T-helper 2 cell (primary cell): ENCODE results near the gene SMIM38.

Source experiments
- DNase-seq, 5 experiments: peaks; one replicate each; pipeline versions ENCODE4 v3.0.0 to v3.0.0-alpha.2; 2012 to 2022
- total RNA-seq, 2 donors: gene quantifications; one replicate each; lab custom pipeline; 2026; lab: John Stamatoyannopoulos, UW

SMIM38 gene
- total RNA-seq = 0 to 1.2 reads per million in 2 donors

DNA sequence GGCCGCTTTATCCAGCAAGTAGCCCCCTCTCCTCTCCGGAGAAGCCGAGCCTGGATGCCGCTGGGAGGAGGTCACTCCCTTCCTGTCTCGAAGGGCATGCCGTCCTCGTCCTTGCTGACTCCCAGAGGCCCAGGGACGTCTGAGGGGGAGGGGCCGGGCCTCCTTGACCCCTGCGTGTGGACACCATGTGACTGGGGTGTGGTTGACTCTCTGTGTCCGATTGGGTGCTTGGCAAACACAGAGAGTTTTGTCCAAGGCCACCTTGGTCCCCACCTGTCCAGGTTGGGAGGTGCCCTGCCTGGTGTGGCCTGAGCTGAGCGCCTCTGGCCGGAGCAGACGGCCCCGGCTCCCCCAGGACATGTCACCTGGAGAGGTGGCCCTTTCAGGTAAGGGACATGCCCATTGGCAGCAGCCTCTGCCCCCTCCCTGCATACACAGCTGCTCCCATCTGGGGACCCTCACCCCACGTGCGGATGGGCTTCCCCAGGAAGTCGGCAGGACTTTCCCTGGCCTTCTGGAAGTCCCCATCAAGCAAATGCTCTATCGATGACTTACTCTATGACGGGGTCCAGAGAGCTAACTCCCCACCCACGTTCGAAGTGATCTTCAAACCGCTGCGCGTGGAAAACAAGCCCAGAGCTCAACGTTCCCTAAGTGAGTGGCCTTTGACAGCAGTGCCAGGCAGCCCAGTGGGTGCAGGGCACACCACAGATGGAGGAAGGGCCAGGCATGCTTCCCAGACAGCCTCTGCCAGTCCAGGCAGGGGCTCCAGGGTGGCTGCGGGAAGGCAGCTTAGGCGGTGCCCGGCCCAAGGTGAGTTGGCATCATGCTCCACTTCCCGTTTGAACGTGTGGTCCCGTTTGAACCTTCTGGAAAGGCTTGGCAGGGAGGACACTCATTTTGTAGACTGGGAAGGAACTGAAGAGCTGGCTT is at the start of gene SMIM38:
Gene SMIM38 (plus strand): TSS at position 634 of the 933 bp plus-strand sequence. CDS start 1,912 bp downstream, outside the sequence.
- no peak for DNase-seq

DNA sequence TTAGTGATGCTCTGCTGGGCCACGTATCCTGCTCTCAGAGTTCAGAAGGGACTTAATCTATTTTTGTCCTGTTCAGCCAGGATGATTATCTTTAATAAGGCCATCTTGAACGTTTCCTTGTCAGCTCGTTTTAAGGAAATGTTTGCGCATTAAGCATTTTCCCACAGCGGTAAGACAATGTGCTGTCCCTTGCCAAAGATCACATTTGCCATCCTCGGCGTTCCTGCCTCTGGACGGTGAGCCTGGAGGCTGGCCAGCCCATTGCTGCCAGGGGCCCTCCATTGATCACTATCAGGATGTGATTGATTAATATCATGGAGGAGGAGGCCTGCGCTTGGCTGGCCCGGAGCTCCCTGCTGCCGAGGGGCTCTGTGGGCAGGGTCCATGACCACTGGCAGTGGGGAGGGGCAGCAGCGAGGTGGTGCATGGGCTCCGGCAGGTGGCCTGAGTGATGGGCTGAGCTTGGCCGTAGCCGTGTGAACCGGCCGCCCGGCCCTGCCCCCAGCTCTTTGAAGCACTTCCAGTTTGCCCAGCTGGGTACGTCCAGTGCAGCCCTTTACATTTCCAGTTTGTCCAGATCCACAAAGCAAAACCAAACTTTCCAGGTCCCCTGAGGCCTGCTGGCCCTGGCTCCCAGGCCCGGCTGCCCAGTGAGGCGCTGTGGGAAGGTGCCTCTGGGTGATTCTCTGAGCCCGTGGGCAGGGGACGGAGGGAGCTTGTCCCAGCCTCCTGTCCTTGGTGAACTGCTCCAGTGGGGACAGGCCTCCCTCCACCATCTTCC is 49.5 kb upstream of the SMIM38 start:
- no peak for DNase-seq

DNA sequence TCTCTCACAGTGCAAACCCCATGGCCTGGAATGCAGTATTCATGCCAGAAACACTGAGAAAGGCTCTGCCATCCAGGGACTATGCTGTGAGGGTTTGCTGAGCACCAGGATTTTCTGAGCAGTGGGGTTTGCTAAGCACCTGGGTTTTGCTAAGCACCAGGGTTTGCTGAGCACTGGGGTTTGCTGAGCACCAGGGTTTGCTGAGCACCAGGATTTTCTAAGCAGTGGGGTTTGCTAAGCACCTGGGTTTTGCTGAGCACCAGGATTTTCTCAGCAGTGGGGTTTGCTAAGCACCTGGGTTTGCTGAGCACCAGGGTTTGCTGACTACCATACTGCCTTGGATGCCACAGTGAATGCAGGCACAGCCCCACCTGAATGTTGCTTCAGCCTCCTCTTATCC is 48.3 kb upstream of the SMIM38 start:
- DNase-seq = no peak

DNA sequence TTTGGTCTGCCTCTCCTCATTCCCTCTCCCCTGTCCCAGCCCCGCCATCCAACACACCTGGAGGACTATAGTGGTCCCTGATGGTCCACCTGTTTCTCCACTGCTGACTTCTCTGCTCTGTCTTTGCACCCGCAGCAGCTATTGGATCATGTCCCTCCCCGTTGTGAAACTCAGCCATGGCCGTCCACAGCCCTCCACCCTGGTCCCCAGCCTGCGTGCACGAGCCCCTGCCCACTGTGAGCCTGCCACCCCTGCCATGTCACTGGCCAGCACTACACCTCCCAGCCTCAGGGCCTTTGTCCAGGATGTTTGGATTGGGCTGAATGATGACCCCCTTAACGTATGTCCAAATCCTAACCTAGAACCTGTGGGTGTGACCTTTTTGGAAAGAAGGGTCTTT is 47.7 kb upstream of the SMIM38 start:
- DNase-seq = no peak

DNA sequence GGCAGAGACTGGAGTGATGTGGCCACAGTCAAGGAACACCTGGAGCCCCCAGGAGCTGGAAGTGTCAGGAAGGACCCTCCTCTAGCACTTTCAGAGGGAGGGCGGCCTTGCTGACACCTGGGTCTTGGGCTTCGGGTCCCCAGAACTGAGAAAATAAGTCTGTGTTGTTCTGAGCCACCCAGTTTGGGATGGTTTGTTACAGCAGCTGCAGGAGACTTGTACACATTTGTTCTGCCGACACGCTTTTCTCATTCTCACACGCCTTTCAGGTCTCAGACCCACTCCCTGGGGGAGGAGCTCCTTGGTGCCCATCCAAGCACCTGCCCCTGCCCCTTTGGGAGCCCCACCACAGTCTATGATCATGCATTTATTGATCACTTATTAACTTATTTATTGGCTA is 47.2 kb upstream of the SMIM38 start:
- no peak for DNase-seq

DNA sequence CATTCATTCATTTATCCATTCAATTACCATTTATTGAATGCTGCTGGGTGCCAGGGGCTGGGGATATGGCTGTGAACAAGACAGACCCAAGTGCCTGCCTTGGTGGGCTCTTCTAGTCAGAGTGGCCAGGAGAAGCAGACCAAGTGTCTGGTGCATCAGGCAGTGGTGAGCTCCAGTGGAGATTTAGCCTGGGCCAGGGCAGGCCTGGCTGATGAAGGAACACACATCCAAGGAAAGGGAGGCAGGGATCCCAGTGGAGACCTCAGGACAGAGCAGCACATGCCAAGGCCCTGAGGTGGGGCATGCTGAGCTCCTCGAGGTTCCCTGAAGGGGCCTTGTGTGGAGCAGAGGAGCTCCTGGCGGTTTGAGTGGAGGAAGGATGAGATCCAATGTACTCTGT is 46.6 kb upstream of the SMIM38 start:
- DNase-seq = no peak

DNA sequence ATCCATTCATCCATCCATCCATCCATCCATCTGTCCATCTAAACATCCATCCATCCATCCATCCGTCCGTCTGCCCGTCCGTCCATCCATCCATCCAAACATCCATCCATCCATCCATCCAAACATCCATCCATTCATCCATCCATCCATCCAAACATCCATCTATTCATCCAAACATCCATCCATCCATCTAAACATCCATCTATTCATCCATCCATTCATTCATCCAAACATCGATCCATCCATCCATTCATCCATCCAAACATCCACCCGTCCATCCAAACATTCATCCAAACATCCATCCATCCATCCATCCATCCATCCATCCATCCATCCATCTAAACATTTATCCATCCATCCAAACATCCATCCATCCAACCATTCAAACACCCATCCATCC is 45.3 kb upstream of the SMIM38 start:
- no peak for DNase-seq

DNA sequence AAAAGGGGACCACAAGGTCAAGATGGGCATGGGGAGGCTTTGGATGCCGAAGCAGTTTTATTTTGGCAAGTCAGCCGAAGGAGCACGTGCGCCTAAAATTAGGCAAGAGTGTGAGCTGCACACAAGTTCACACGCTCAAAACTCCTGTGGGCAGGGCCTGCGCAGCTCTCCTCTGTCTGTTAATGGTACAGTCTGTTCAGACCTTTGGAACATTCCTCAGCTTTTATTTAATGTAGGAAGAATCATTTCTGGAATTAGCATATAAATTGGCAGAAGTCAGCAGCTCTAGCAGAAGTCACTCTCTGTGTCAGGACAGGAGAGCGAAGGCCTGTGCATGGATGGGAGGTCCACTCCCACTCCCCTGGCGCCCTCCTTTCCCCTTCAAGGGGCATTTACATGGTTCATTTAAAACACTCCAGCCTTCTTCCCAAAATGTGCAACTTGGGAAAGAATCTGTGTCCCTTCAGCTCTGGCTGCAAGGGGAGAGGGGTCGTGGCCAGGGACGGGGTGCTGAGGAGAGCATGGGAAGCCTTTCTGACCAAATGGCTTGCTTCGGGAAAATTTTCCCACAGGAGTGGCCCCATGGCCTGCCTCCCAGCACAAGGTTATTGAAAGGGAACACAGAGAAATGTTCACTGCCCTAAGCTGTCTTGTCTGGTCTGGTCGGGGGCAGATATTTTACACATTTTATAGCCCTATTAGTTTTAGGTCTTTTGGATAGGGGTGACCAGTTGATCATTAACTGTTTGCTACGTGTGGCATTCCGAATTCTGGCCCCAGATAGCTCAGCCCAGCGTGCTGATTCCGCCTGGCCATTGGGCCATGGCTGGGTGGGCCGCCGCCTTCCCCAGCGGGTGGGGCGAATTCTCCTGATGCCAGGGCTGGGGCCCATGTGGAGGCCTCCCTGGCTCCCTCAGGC is 43.9 kb upstream of the SMIM38 start:
- no peak for DNase-seq

DNA sequence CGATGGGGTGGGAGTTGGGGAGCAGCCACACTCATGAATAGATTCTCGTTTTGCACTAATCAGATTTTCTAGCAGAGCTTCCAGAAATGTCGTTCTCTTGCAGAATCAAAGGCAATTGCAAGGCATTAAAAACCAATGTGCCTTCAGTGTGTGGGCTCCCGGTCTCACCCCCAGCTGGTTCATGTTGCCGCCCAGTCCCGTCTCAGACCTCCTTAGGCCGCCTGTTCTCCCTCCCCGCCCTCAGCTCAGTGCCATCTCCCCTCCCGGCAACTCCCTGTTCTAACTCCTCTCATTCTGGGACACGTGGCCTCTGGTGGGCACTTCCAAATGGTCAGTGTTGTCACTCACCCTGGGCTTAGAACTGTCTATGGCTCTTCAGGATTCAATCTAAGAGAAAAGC is 42.5 kb upstream of the SMIM38 start:
- DNase-seq = no peak

DNA sequence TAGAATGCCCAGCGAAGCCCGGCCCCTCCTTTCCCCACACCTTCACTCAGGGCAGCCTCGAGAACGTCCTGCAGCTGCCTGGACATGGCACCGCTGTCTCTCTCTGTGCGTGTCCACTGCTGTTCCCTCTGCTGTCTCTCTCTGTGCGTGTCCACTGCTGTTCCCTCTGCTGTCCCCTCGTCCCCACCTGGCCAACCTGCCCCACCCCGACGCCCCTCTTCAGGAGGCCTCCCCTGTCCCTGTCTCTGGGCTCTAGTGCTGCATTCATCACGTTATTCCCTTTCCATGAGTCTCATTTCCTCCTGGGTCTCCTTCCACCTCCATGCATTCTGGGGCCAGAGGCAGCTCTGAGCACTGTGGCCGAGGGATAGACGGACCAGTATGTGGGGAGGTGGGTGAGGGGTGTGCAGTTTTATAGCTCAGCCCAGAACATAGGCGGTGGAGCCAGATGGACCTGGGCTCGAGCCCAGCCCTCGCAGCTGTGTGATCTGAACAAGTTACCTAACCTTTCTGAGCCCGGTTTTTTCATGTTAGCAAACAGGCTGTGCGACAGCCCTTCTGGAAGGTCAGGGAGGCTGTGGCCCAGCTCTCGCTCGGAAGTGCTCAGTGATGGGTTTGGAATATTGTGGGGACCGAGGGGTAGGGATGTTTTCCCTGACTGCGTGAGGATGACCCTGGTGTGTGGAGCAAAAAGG is 41.9 kb upstream of the SMIM38 start:
- DNase-seq = no peak

DNA sequence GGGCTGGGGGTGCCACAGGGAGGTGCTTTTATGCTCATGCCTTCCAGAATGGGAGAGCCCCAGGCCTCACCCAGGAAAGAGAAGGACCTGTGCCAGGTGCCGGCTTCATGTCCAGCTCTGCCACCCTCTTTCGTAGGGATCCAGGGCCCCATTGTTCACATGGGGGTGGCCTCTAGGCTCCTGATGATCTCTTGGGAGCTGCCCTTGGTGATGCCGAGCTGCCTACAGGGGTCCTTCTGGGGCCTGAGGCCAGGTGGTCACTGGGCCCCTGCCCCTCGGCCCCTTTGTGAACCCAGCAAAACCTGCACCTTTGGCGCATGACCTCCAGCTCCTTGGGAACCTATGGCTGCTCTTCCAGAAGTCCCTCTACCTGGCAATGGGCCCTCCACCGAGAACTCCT is 41.4 kb upstream of the SMIM38 start:
- no peak for DNase-seq

DNA sequence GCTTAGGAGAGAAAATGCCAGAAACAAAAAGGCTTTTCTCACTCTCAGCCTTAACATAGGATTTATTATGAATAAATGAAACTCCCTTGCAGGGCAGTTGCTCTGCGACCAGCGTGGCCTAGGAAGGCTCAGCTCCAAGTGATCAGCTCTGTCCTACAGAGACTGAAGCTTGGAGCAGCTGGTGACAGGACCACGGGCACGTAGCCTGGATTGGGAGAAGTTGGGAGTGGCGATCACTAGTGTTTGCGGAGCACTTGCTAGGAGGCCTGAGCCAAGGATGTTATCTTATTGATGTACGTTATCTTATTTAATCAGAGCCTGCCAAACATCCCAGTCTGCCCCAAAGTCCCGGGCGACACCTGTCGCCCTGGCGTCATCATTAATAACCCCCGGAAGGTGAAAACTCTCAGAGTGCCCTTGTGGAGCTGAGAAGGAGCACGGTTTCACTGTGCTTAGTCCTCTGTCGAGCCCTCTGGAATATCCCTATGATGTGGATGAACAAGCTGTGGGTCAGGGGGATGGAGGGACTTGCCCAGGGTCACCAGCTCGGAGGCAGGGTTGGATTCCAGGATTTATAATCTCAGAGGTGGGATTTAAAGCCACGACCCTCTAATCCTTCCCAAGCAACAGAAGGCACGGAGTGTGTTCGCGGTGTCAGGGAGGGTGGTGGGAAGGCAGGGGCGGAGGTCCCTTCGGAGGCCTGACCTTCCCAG is 40.8 kb upstream of the SMIM38 start:
- no peak for DNase-seq

DNA sequence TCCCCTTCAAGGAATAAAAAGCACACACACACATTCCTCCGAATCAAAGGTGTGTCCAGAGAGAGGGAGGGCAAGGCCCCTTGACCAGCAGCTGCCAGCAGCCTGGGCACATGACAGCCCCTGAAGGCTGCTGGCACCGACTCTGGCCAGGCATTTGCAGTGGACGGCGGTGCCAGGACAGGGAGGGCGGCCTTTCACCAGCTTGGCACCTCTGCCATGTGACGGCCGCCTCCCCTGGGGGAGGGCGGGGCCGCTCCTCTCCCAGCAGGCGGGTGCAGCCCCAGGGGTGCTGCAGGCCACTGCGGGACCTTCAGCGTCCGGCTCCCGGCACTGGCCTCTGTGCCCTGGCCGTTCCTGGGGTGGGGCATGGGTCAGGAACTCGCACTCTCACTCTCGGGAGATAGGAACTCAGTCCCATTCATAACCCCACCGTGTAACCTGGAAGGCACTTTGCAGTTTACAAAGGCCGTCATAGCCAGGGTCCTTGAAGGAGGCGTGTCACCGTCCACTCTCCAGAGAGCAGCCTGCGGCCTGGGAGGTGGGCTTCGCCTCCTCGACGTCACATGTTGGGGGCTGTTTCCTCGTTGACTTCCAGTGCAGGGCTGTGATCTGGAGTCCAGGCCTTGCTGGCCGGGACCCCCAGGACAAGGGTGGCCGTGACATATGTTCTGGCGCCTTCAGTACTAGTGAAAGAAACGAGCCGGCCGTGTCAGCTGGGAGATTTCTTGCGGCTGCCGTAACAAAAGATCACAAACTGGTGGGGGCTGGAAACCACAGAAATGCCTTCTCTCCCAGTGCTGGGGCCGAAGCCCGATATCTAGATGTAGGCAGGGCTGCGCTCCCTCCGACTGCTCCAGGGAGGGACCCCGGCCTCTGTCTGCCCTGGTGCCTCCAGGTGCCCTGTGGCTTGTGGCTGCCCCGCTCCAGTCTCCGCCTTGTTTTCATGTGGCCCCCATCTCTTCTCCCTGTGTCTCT is 39.9 kb upstream of the SMIM38 start:
- DNase-seq = no peak

DNA sequence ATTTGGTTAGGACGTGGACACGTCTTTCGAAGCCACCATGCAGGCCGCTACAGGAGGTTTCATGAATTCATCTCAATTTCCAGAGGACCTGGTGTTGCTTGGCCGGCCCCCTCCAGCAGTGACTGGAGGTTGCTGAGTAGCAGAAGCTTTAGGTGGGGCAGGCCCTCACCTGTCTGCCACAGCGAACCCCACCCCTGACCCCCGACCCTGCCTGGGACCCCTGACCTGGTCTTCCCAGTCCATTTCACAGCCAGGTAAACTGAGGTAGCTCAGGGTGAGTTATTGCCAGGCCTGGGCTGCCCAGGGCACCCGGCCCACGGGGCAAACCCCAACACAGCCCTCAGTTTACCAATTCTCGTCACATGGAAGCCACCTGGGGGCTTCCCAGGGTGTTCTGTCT is 39.1 kb upstream of the SMIM38 start:
- DNase-seq = no peak

DNA sequence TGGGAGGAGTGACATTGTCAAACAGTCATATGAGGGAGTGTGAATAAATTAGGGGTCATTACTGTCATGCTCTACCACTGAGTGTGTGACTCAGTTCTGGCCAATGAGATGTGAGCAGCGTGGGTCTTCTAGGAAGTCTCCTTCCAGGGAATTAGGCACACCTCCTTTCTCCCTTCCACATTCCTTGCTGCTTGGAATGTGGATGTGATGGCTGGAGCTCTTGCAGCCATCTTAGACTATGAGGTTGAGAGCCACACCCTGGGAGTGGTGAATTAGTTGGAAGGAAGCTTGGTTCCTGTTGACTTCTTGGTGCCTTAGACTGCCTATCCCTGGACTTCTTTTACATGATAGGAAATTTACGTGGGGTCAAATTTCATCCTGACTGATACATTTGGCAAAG is 36.5 kb upstream of the SMIM38 start:
- DNase-seq = no peak

DNA sequence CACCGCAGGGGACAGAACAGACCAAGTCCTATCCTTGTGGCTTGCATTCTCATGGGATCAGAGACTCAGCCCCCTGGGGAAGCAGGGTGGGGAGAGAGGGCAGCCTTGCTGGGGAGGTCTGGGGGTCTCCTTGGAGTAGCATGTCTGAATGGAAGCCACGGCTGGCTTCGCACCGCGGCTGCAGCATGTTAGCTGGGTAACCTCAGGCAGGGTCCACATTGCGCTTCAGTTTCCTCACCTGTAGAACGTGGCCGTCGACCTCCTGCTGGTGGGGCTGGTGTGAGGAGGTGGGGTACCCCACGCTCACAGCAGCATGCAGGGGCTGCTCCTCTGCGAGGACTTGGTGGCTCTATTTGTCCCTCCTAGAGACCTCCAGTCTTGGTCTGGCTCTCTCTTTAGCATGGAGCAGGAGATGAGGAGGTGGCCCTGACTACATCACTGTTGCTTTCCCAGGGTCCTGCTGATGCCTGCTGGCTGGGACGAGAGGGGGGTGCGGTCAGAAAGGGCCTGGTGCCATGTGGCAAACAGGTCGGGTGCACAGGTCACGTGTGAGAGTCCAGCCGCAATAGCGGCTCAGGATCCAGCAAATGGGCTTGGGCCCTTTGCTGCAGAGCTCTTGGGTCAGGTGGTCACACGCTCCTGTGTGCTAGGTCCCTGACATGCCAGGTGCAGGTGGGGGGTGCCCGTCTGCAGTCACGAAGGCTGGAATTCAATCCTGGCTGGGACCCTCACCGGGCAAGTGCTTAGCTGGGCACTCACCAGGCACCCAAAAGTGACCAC is 35.4 kb upstream of the SMIM38 start:
- DNase-seq = no peak

DNA sequence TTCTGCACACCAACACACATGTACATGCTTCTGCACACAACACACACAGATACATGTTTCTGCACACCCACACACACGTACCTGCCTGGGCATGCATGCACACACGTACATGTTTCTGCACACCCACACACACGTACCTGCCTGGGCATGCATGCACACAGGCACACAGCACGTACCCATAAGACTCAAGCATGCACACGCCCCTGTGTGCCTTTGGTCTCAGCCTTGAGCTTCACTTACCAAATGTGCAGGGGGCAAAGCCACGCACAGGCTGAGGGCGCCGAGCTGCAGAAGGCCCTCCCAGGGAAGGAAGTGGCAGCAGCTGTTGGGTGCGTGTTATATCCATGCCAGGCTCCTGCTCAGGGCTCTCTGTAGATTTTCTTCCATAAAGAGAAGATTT is 34.7 kb upstream of the SMIM38 start:
- DNase-seq = no peak

DNA sequence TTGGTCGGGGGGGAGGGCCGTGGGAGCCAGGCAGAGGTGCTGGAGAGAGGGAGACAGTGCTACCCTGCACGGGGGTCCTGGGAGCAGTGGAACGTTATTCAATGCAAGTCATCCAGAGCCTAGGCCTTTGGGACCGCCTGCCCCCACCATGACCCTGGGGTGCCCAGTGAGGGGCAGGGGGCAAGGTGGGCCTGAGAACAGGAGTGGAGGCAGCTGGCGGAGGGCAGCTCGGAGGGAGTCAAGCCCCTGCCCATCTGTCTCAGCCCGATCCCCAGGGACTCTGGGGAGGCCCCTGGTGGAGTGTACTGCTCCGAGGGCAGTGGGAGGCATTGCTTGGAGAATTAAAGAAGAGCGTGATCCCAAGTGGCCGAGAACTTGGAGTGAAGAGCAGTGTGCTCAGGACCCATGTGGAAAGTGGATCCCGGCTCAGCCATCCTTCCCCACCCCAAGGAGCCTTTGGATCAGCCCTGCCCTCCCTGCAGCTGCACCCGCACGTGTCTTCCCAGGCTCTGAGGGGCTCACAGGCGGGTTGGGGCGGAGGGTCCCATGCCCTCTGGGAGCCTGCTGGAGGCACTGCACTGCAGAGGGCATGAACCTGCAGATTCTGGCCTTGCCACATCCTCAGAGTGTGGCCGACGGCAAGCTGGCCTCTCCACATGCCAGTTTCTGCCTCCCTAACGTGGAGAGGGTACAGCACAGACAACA is 34.0 kb upstream of the SMIM38 start:
- DNase-seq = no peak

DNA sequence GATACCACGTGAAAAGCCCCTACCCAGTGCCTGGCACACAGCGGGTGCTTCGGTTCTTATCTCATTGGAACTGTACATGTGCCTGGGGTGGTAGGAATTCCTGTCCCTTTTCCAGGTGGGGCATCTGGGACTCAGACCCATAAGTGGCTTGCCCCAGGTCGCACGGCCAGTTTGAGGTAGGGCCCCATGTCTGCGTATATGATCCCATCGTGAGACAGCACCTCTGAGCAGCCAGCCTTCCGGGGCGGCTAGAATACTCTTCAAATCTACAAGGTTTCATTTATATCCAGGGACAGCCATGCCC is 33.5 kb upstream of the SMIM38 start:
- no peak for DNase-seq
